Lower leg skin (tissue), 4 donors: ENCODE results near the gene WIPF3. TPM values are rescaled to one million over a fixed set of nuclear protein-coding genes. Genes with fewer than 3 reads are reported as not detected.

Experiments used
- DNase-seq, 2 donors: peaks; one replicate each; pipeline ENCODE4 v3.0.0-alpha.2; 2019; ENCODE audit warnings: low spot score in 2 of 2
- H3K4me3 ChIP-seq: fragments of 200-600 bp; sonication (generic); 2 replicates; pipeline ENCODE4 v1.5.1; 2017; ENCODE audit warnings: mild to moderate bottlenecking, low read depth; ENCODE audit not compliant: poor library complexity, severe bottlenecking
- CTCF ChIP-seq, 3 donors: fragments of 450-650 bp; IDR thresholded peaks; one replicate each; pipeline ENCODE4 v1.5.1; 2016; ENCODE audit warnings: antibody characterized with exemption in 3 of 3, mild to moderate bottlenecking in 3 of 3, moderate library complexity in 2 of 3
- POLR2A ChIP-seq, 2 donors: fragments of 450-650 bp; IDR thresholded peaks; one replicate each; pipeline ENCODE4 v1.6.1; 2016 to 2017; ENCODE audit warnings: antibody characterized with exemption in 2 of 2, mild to moderate bottlenecking in 1 of 2, moderate library complexity in 1 of 2
- WGBS, 2 donors: methylation state at CpG; one replicate each; pipeline ENCODE4 v1.1.5; 2018; 5-methylcytosine and 5-hydroxymethylcytosine counted together
- intact Hi-C: fragments of 100-400 bp; cut with DNase I; formaldehyde crosslinking; loops from one replicate; pipeline ENCODE4 v1.15.0; 2023; ENCODE audit warnings: low total_unique reads
- total RNA-seq, 4 donors: library from RNA; depleted of rRNA; stranded (reverse); fragments of >200 nt; gene quantifications; one replicate each; pipeline ENCODE4 v1.1.0, GENCODE V29; 2016

The WIPF3 gene
- total RNA-seq, 4 donors from 2014 or later = 0.23 to 1.2 (median 0.82) TPM

- no peak overlapping the region for H3K4me3 ChIP-seq
- intact Hi-C loops = no loop called here
- DNase-seq = no peak
- TF ChIP-seq CTCF (IDR thresholded peaks at IDR 0.05) (no peak), POLR2A (IDR thresholded peaks at IDR 0.05) (no peak)
- WGBS, 2 donors = 91 to 94% methylated on average over 2 of the region's 2 CpGs
Measured at GRCh38 chr7:29940199-29940598, 133.9 kb downstream of the WIPF3 start.

GRCh38 chr7:29945259-29945809 is 139.0 kb downstream of the WIPF3 start:
- no peak for TF ChIP-seq CTCF (IDR thresholded peaks at IDR 0.05)
- no peak for TF ChIP-seq POLR2A (IDR thresholded peaks at IDR 0.05)
- no peak for DNase-seq
- intact Hi-C loops = no loop called here
- H3K4me3 ChIP-seq = no peak overlapping the region
- WGBS, 2 donors = 96 to 97% methylated on average over 4 of the region's 4 CpGs

GRCh38 chr7:29946428-29947186 is 140.3 kb downstream of the WIPF3 start:
- no peak for DNase-seq
- TF ChIP-seq CTCF (IDR thresholded peaks at IDR 0.05) (no peak), POLR2A (IDR thresholded peaks at IDR 0.05) (no peak)
- intact Hi-C loops = no loop called here
- WGBS, 2 donors = 82 to 84% methylated on average over 5 of the region's 5 CpGs
- no peak overlapping the region for H3K4me3 ChIP-seq

GRCh38 chr7:29948587-29948986 is 142.3 kb downstream of the WIPF3 start:
- no peak for TF ChIP-seq CTCF (IDR thresholded peaks at IDR 0.05)
- no peak for TF ChIP-seq POLR2A (IDR thresholded peaks at IDR 0.05)
- no peak overlapping the region for H3K4me3 ChIP-seq
- DNase-seq = no peak
- intact Hi-C loops = no loop called here
- 72 to 76% methylated on average over 2 of the region's 2 CpGs for WGBS, 2 donors

GRCh38 chr7:29950480-29950879 is 144.2 kb downstream of the WIPF3 start:
- WGBS, 2 donors = 95 to 98% methylated on average over 8 of the region's 8 CpGs
- DNase-seq = no peak
- intact Hi-C loops = no loop called here
- no peak for TF ChIP-seq CTCF (IDR thresholded peaks at IDR 0.05)
- H3K4me3 ChIP-seq = no peak overlapping the region
